Hippocampal formation (tissue), 2 donors: ENCODE data around the gene FGD6.
"Not testable (repeated sequence)": the region's sequence is repeated elsewhere in the genome, so short reads cannot be mapped to it uniquely, and the experiment has no call there.

Experiments used
- DNase-seq, 2 donors: peaks; one replicate each; lab custom pipeline; 2025; lab: John Stamatoyannopoulos, UW

Gene FGD6

GRCh38 chr12:95217377-95218149 lies at the start of gene FGD6, which contains the start of gene VEZT:
Gene FGD6 (minus strand): TSS chr12:95217467. CDS start chr12:95217240, 227 bp downstream.
Gene VEZT (plus strand): TSS chr12:95217807. CDS start chr12:95217851, 44 bp downstream.
- DNase-seq = peak; percentile 98 to 100

DNA sequence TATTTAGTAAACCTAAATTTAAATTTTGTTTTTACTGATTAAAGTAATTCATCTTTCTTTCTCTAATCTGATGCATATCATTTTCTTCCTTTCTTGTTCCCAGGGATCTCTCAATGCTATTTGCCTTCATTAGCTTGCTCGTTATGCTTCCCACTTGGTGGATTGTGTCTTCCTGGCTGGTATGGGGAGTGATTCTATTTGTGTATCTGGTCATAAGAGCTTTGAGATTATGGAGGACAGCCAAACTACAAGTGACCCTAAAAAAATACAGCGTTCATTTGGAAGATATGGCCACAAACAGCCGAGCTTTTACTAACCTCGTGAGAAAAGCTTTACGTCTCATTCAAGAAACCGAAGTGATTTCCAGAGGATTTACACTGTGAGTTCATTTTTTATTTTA lies 49.0 kb upstream of the FGD6 start:
- DNase-seq = no peak

- DNase-seq = no peak
Measured at GRCh38 chr12:95265765-95266164, 48.5 kb upstream of the FGD6 start.

DNA sequence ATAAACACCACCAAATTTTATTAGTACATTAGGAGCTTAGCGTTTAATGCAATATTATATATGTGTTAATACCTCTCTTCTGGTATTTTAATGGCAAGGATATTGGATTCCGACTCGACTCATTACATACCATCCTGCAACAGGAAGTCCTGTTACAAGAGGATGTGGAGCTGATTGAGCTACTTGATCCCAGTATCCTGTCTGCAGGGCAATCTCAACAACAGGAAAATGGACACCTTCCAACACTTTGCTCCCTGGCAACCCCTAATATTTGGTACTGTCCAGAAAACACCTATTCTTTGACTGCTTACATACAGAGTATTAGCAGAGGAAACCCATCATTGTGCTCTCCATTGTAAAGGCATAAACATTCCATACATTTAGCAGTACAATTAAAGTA lies 45.5 kb upstream of the FGD6 start:
- no peak for DNase-seq

DNA sequence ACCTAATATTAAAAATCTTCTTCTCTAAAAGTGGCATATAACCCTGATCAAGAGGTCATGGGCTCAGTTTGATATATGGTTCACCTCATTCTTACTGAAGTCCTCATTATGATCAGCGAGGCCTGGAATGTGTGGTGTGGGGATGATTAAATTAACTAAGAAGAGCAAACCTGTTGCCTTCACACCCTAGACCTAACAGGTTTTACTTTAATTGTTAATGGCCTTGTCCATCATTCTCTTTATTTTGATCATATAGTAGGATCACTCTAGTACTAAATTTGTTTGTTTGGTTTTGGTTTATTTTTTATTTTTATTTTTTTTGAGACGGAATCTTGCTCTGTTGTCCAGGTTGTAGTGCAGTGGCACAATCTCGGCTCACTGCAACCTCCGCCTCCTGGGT lies 43.8 kb upstream of the FGD6 start:
- no peak for DNase-seq

GRCh38 chr12:95259368-95259767 lies 42.1 kb upstream of the FGD6 start:
- no peak for DNase-seq

DNA sequence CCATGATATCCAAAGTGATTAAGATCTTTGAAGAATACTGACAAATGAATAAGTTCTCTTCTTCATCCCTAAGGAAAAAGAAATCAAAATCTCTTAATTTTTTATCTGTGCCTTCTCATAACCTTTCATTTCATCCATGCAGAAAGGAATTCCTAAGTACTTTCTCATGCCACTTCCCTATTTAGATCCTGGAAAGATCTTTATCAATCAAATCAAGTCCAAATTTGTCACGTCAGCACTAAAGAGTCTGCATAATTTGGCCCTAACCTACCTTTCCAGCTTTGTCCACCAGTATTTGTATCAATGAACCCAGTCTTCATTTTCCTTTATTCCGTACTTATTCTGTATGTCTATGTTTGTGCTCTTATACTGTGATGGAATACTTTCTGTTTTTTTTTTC lies 41.5 kb upstream of the FGD6 start:
- DNase-seq = no peak

GRCh38 chr12:95258151-95258550 lies 40.9 kb upstream of the FGD6 start:
- no peak for DNase-seq

DNA sequence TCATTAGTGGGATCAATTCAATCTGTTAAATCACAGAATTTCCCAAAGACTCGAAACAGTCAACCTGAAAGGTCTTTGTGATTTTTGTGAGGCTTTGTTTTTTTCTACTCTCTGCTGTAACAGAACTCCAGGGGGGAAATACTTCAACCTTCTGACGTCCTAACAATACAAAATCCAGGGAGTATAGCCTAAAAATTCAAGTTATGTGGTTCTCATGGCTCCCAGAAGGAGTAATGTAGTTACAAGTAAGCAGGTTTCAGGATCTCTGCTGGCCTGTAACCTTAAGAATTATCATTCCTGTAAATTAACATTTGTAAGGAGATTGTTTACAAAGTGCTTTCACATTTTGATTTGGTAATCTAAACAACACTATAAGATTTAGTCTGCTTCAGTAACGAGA lies 40.3 kb upstream of the FGD6 start:
- no peak for DNase-seq

DNA sequence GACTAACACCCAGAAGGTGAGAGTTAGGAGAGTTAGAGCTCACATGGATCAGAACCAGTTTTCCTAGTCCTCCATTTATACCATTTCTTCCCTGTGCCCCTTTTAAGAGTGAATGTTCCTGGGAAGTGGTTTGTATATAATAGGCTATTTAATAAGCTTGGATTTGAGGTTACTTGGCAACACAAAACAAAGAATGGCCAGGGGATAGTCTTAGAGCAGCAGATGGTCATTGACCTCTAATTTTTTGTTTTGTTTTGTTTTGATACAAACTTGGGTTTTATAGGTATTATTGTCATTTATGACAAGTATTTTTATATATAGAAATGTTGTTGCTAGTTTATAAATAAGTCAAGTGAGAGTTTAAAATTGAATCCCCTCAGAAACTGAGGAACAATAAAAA lies 36.1 kb upstream of the FGD6 start:
- DNase-seq = no peak

- no peak for DNase-seq
Measured at GRCh38 chr12:95248604-95249360, 31.5 kb upstream of the FGD6 start.

GRCh38 chr12:95248095-95248494 lies 30.8 kb upstream of the FGD6 start:
- no peak for DNase-seq

DNA sequence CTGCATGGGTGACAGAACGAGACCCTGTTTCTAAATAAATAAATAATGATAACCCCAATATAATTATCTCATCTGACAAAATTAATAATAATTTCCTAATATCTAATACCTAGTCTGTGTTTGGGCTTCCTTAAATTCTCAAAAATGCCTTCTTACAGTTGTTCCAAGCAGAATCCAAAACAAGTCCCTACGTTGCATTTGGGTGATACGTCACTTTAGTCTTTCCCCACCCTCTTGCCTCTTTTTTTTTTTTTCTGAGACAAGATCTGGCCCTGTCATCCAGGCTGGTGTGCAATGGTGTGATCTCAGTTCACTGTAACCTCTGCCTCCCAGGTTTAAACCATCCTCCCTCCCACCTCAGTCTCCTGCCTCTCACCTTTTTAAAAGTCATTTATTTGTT lies 27.1 kb upstream of the FGD6 start:
- DNase-seq = no peak

GRCh38 chr12:95243497-95244183 lies 26.4 kb upstream of the FGD6 start:
- no peak for DNase-seq

- DNase-seq = no peak
Measured at GRCh38 chr12:95241761-95242506, 24.7 kb upstream of the FGD6 start.

DNA sequence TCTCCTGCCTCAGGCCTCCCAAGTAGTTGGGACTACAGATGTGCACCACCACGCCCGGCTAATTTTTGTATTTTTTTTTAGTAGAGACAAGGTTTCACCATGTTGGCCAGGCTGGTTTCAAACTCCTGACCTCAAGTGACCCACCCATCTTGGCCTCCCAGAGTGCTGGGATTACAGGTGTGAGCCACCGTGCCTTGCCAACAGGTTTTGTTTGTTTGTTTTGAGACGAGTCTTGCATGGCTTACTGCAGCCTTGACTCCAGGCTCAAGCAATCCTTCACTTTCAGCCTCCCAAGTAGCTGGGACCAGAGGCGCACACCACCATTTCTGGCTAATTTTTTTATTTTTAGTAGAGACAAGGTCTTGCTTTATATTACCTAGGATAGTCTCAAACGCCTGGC lies 23.9 kb upstream of the FGD6 start:
- DNase-seq = not testable (repeated sequence)

GRCh38 chr12:95240556-95240955 lies 23.3 kb upstream of the FGD6 start:
- DNase-seq = no peak

- not testable (repeated sequence) for DNase-seq
Measured at GRCh38 chr12:95239835-95240234, 22.6 kb upstream of the FGD6 start.

DNA sequence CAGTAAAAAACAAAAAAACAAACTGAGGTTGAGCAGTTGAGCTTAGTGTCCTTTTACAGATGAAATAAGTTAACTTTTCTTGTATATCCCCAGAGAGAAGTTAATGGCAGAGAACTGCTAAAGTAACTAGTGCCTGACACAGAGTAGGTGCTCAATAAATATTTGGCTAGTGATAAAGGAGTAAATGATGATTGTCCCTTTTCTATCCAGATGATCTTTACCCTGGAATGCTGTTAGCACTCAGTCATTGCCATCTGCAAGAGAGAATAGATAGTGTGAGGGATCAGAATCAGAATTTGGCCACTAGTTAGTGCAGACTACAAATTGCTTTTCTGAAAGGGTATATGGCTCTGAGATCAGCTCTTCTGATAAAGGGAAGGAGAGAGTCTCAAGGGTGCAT lies 21.9 kb upstream of the FGD6 start:
- DNase-seq = no peak

GRCh38 chr12:95238150-95238549 lies 20.9 kb upstream of the FGD6 start:
- DNase-seq = no peak

GRCh38 chr12:95237315-95237714 lies 20.0 kb upstream of the FGD6 start:
- DNase-seq = no peak

GRCh38 chr12:95235621-95236020 lies 18.4 kb upstream of the FGD6 start:
- DNase-seq = not testable (repeated sequence)
